HG03342 (cell line): Measurements from ENCODE around the gene SCARB1.
"Not testable (repeated sequence)": the region's sequence is repeated elsewhere in the genome, so short reads cannot be mapped to it uniquely, and the experiment has no call there.

ENCODE experiments used
- ATAC-seq: cut with Tn5 transposase; IDR thresholded peaks from one replicate; pipeline ENCODE4 v1.9.1; 2021; ENCODE audit warnings: mild to moderate bottlenecking, moderate library complexity; ENCODE audit not compliant: unreplicated experiment

The SCARB1 gene

GRCh38 chr12:124884587-124885438 is 21.1 kb upstream of the SCARB1 start:
- peak; percentile 84 for ATAC-seq

GRCh38 chr12:124883263-124884130 is 19.8 kb upstream of the SCARB1 start:
- no peak for ATAC-seq

DNA sequence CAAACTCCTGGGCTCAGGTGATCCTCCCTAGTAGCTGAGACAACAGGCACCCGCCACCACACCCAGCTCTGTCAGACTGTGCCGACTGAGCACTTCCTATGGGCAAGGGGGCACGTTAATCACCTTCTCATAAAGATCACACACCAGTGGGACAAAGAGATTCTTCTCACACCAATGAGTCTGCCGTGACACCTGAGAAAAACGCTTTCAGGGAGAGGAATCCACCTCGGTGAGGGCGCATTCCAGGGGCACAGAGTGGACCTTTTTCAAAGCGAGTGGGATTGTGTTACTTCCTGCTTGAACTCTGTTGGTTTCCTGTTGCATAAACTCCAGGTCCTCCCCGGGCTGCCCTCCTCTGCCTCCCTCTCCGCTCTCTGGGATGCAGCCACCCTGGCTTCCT is 17.5 kb upstream of the SCARB1 start:
- ATAC-seq, result no peak

GRCh38 chr12:124880335-124880734 is 16.7 kb upstream of the SCARB1 start:
- ATAC-seq, result not testable (repeated sequence)

DNA sequence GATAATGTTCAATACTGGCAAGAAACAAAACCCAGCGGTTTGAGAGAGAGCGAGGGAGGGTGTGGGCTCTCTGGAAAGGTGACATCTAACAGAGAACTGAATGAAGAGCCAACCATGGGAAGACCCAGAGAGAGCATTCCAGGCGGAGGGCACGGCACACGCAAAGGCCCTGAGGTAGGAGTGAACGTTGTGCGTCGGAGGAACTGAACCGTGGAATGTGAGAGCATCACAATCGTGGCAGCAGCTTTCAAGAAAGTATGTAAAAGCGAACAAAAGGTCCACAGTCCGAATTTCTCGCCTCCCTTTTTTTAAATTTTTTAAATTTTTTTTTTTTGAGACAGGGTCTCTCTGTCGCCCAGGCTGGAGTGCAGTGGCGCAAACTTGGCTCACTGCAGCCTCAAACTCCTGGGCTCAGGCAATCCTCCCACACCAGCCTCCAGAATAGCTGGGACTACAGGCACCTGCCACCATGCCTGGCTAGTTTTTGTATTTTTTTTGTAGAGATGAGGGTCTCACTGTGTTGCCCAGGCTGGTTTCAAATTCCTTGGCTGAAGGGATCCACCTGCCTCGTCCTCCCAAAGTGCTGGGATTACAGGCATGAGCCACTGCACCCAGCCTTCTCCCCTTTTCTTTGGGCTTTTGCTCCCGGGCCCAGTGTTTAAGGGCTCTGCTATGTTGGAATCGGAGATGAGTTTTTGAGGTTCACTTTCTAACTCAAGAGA is 15.3 kb upstream of the SCARB1 start:
- no peak for ATAC-seq

DNA sequence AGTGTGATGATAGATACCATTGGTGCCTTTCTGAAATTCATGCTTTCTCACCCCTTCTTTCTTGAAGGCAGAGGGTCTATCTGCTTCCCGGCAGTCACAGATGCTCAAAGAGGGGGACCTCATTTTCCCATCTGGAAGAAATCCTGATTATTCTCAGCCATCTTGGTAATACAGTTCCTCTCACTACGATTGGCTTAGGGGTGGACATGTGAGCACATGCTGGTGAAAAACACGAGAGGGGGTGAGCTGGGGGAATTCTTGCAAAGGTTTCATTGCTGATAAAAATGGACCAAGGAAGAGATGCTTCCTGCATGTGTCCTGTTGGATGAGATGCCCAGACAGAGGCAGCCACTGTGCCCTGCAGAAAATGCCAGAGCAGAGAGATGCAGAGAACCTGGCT is 13.8 kb upstream of the SCARB1 start:
- ATAC-seq, result no peak

DNA sequence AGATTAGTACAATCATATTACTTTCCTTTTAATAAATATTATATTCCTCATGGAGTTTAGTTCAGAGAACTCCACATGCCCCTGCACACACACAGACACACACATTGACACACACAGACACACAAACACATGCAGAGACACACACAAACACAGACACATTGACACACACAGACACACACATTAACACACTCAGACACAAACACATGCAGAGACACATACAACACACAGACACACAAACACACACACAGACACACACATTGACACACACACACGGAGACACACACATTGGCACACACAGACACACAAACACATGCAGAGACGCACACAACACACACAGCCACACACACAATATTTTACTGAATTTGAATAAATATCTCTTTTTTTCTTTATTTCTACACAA is 12.5 kb upstream of the SCARB1 start:
- ATAC-seq, result no peak

GRCh38 chr12:124875803-124876132 is 12.1 kb upstream of the SCARB1 start:
- no peak for ATAC-seq

GRCh38 chr12:124874988-124875802 is 11.5 kb upstream of the SCARB1 start:
- no peak for ATAC-seq

DNA sequence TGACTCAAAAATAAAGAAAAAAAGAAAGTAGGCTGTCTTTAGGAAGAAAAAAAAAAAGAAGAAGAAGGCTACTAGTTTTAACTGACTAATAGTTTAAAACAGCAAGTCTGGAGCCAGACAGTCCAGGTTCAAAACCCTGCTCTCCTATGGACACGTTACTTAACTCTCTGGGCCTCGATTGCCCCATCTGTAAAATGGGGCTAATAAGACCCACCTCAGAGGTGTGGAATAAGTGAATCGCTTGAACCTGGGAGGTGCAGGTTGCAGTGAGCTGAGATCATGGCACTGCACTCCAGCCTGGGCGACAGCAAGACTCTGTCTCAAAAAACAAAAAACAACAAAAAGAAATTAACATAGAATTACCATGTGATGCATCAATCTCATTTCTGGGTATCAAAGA is 10.5 kb upstream of the SCARB1 start:
- no peak for ATAC-seq

DNA sequence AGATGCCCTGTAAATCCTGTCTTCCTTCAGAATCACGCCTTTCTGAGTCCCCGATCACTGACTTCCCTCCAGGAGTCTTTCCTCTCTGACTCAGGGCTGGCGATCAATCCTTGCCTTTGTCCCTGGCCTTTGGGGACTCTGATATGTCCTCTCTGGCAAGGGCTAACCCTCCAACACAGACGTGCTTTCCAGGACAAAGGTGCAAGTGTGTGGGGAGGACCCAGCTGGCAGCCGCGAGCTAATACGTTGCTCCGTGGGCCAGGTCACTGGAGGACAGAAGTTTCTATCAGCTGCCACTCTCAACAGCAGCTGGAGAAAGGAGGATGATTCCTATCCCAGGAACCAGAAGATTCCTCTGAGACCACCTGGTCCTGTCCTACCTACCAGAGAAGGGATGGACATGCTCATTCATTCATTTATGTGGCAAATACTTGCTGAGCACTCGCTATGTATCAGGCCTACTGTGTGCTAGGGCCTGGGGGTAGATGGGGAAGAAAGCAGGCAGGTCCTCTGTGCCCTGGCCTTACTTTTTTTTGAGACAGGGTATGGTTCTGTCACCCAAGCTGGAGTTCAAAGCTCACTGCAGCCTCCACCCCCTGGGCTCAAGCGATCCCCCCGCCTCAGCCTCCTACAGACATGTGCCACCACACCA is 8.5 kb upstream of the SCARB1 start:
- ATAC-seq, result no peak

DNA sequence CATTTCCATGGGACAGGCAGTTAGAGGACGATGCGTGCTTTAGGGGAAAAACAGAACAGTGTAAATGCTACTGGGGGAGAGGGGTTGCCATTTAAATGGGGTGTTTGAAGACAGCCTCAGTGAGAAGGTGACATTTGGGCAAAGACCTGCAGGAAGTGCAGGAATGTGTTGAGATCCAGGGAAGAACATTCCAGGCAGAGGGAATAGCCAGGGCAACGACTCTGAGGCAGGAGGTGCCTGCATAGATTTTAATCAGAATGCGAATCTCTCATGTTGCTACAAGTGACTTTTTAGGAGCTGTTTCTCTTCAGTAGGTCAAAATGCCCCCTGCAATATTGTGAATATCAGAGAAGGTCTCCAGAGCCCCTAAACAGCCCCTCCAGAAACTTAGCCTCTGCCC is 7.6 kb upstream of the SCARB1 start:
- no peak for ATAC-seq

GRCh38 chr12:124870515-124870914 is 6.9 kb upstream of the SCARB1 start:
- no peak for ATAC-seq

DNA sequence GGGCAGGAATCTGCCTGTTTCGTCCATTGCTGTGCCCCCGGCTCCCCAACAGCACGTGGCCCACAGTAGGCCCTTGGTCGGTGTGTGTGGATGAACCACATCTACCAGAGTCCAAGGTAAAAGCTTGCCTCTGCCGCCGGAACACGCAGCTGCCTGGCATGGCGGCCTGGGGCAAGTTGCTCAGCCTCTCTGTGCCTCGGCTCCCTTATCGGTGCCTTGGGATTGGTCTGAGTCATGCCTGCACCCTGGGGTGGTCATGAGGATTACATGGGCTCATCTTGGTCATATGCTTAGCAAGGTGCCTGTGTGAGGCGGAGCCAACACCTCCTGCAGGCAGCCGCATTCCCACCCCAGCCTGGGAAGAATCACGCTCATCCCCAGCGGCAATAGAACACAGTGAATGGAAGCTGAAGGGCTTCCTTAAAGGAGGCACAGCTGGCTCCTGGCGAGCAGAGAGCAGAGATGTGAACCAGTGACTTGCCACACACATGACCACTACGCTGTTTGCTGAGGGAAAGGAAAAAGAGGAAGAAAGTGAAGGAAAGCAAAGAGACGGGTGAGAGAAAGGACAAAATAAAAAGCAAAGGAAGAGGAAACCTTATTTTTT is 5.5 kb upstream of the SCARB1 start:
- ATAC-seq, result no peak

- no peak for ATAC-seq
Observed at GRCh38 chr12:124868252-124869058, 4.8 kb upstream of the SCARB1 start.

GRCh38 chr12:124867401-124867930 is 3.8 kb upstream of the SCARB1 start:
- ATAC-seq, result no peak

GRCh38 chr12:124866883-124867400 is 3.3 kb upstream of the SCARB1 start:
- no peak for ATAC-seq

GRCh38 chr12:124866195-124866882 is 2.7 kb upstream of the SCARB1 start:
- ATAC-seq, result no peak
